ENCODE data around the gene CLBA1. TPM values are rescaled to one million over a fixed set of nuclear protein-coding genes. Genes with fewer than 3 reads are reported as not detected.

The CLBA1 gene
- total RNA-seq, 1 donor from 2014 or later, result 7.7 TPM

- no peak for TF ChIP-seq CTCF (IDR thresholded peaks at IDR 0.05)
- no peaks in the 10 kb centered on the region for H3K36me3 Mint-ChIP-seq (ENCODE audit: unreplicated experiment)
- H3K27ac Mint-ChIP-seq (ENCODE audit: unreplicated experiment), result no peak overlapping the region
- no peaks in the 10 kb centered on the region for H3K9me3 Mint-ChIP-seq (ENCODE audit: unreplicated experiment)
- H3K27me3 Mint-ChIP-seq (ENCODE audit: unreplicated experiment), result no peaks in the 10 kb centered on the region
- DNase-seq (ENCODE audit: extremely low spot score, unreplicated experiment), result no peak
- no peak overlapping the region for H3K4me3 Mint-ChIP-seq (ENCODE audit: unreplicated experiment)
- H3K4me1 Mint-ChIP-seq (ENCODE audit: unreplicated experiment), result peaks cover 15% of the 10 kb centered on the region
These were observed 2.3 kb upstream of the CLBA1 start for GRCh38 chr14:104983231-104983721.

GRCh38 chr14:104984056-104984894 is 1.3 kb upstream of the CLBA1 start:
- no peak for DNase-seq (ENCODE audit: extremely low spot score, unreplicated experiment)
- no peak for TF ChIP-seq CTCF (IDR thresholded peaks at IDR 0.05)
- Mint-ChIP-seq H3K4me1 (ENCODE audit: unreplicated experiment) (peaks cover 12% of the 10 kb centered on the region), H3K27ac (ENCODE audit: unreplicated experiment) (peak overlapping the region; percentile 10), H3K9me3 (ENCODE audit: unreplicated experiment) (no peaks in the 10 kb centered on the region), H3K36me3 (ENCODE audit: unreplicated experiment) (no peaks in the 10 kb centered on the region), H3K4me3 (ENCODE audit: unreplicated experiment) (peak overlapping the region; percentile 64), H3K27me3 (ENCODE audit: unreplicated experiment) (no peaks in the 10 kb centered on the region)

GRCh38 chr14:104986487-104987164 is 1.0 kb downstream of the CLBA1 start:
- peaks cover 12% of the 10 kb centered on the region for H3K4me1 Mint-ChIP-seq (ENCODE audit: unreplicated experiment)
- H3K27me3 Mint-ChIP-seq (ENCODE audit: unreplicated experiment), result no peaks in the 10 kb centered on the region
- no peak for TF ChIP-seq CTCF (IDR thresholded peaks at IDR 0.05)
- H3K36me3 Mint-ChIP-seq (ENCODE audit: unreplicated experiment), result no peaks in the 10 kb centered on the region
- H3K27ac Mint-ChIP-seq (ENCODE audit: unreplicated experiment), result peak overlapping the region; percentile 34
- DNase-seq (ENCODE audit: extremely low spot score, unreplicated experiment), result no peak
- H3K4me3 Mint-ChIP-seq (ENCODE audit: unreplicated experiment), result peak overlapping the region; percentile 68
- no peaks in the 10 kb centered on the region for H3K9me3 Mint-ChIP-seq (ENCODE audit: unreplicated experiment)

DNA sequence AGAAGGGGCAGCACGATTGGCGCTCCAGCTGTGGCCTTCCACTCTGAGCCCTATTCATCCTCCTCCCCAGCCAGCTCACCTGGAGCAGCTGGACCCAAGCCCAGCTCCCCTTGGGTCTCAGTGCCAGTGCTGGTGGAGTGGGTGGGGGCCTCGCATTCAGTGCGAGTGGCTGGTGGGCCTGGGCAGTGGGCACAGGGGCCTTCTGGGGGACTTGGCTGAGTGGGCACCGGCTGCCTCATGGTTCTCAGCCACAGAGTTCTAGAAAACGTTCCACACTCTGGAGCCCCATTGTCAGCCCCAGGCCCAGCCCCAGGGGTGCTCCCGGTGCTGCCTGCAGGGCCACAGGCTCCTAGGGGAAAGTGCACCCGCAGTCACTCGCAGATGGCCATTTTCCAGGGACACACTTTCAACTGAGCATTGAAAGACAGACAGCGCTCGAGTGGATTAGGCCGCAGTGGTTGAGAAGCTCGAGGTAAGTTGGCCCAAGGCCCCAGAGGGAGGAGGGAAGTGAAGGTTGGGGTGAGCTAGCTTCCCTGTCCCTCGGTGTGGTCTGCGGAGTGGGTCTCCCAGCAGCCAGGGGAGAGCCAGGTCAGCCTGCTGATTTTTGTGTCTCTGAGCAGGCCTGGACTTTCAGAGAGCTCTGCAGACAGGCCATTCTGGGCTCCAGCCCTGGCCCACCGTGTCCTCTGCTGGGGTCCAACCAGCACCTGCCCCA is 3.8 kb downstream of the CLBA1 start:
- H3K27me3 Mint-ChIP-seq (ENCODE audit: unreplicated experiment), result no peaks in the 10 kb centered on the region
- H3K4me3 Mint-ChIP-seq (ENCODE audit: unreplicated experiment), result no peak overlapping the region
- peaks cover 11% of the 10 kb centered on the region for H3K36me3 Mint-ChIP-seq (ENCODE audit: unreplicated experiment)
- no peaks in the 10 kb centered on the region for H3K9me3 Mint-ChIP-seq (ENCODE audit: unreplicated experiment)
- H3K4me1 Mint-ChIP-seq (ENCODE audit: unreplicated experiment), result peaks cover 11% of the 10 kb centered on the region
- TF ChIP-seq CTCF (IDR thresholded peaks at IDR 0.05), result no peak
- no peak for DNase-seq (ENCODE audit: extremely low spot score, unreplicated experiment)
- H3K27ac Mint-ChIP-seq (ENCODE audit: unreplicated experiment), result no peak overlapping the region

Measured in osteocyte (in vitro differentiated cells).